GM19324 (cell line): Measurements from ENCODE around the gene MKKS.
"Not testable (repeated sequence)": the region's sequence is repeated elsewhere in the genome, so short reads cannot be mapped to it uniquely, and the experiment has no call there.

ENCODE experiments used
- ATAC-seq: cut with Tn5 transposase; IDR thresholded peaks from one replicate; pipeline ENCODE4 v1.9.1; 2021; ENCODE audit warnings: mild to moderate bottlenecking, moderate library complexity; ENCODE audit not compliant: unreplicated experiment, low FRiP score

Gene MKKS

GRCh38 chr20:10417218-10417617 is 16.8 kb downstream of the MKKS start:
- ATAC-seq, result not testable (repeated sequence)

- ATAC-seq, result no peak
These were observed 18.9 kb downstream of the MKKS start for GRCh38 chr20:10415013-10415650.

- no peak for ATAC-seq
These were observed 21.2 kb downstream of the MKKS start for GRCh38 chr20:10412591-10413408.

GRCh38 chr20:10411673-10412072 is 22.3 kb downstream of the MKKS start:
- ATAC-seq, result no peak

- ATAC-seq, result no peak
These were observed 25.8 kb downstream of the MKKS start for GRCh38 chr20:10408108-10408813.

GRCh38 chr20:10404959-10405530 is 29.0 kb downstream of the MKKS start:
- ATAC-seq, result no peak

- ATAC-seq, result no peak
These were observed 29.9 kb downstream of the MKKS start for GRCh38 chr20:10404023-10404628.

GRCh38 chr20:10402938-10403608 is 30.9 kb downstream of the MKKS start:
- ATAC-seq, result peak; percentile 59

- ATAC-seq, result no peak
These were observed 35.1 kb downstream of the MKKS start for GRCh38 chr20:10398834-10399369.

GRCh38 chr20:10394752-10395151 is 39.3 kb downstream of the MKKS start:
- not testable (repeated sequence) for ATAC-seq

- no peak for ATAC-seq
These were observed 43.3 kb downstream of the MKKS start for GRCh38 chr20:10390709-10391108.

- ATAC-seq, result no peak
These were observed 45.4 kb downstream of the MKKS start for GRCh38 chr20:10388597-10388996.

GRCh38 chr20:10387686-10388085 is 46.3 kb downstream of the MKKS start:
- ATAC-seq, result no peak

- no peak for ATAC-seq
These were observed 48.0 kb downstream of the MKKS start for GRCh38 chr20:10385850-10386544.

GRCh38 chr20:10381477-10381876 is 52.5 kb downstream of the MKKS start:
- ATAC-seq, result no peak

GRCh38 chr20:10379761-10380160 is 54.3 kb downstream of the MKKS start:
- ATAC-seq, result no peak

GRCh38 chr20:10376270-10377075 is 57.5 kb downstream of the MKKS start:
- ATAC-seq, result no peak

GRCh38 chr20:10375191-10375590 is 58.8 kb downstream of the MKKS start:
- no peak for ATAC-seq
